Neural crest cell (in vitro differentiated cells): ENCODE measurements around the gene ANKRD1. TPM values are rescaled to one million over a fixed set of nuclear protein-coding genes. Genes with fewer than 3 reads are reported as not detected.

Experiments used
- DNase-seq: peaks from one replicate; pipeline ENCODE4 v3.0.0; 2021; ENCODE audit warnings: low read depth, mixed read lengths, low spot score
- H3K27ac Mint-ChIP-seq: one replicate; pipeline ENCODE4 v1.8.0; 2021; ENCODE audit warnings: mild to moderate bottlenecking, mixed read lengths; ENCODE audit not compliant: unreplicated experiment
- H3K27me3 Mint-ChIP-seq: 2 replicates; pipeline ENCODE4 v1.8.0; 2021; ENCODE audit warnings: low read depth, mild to moderate bottlenecking, mixed read lengths
- H3K36me3 Mint-ChIP-seq: 2 replicates; pipeline ENCODE4 v1.8.0; 2021; ENCODE audit warnings: low read depth, mild to moderate bottlenecking, mixed read lengths
- H3K4me1 Mint-ChIP-seq: 2 replicates; pipeline ENCODE4 v1.8.0; 2021; ENCODE audit warnings: mixed read lengths
- H3K4me3 Mint-ChIP-seq: one replicate; pipeline ENCODE4 v1.8.0; 2021; ENCODE audit warnings: mild to moderate bottlenecking, mixed read lengths
- H3K9me3 Mint-ChIP-seq: 2 replicates; pipeline ENCODE4 v1.8.0; 2021; ENCODE audit warnings: mixed read lengths
- CTCF ChIP-seq: fragments of 200-600 bp; sonication (generic); conservative IDR thresholded peaks from 2 replicates; pipeline ENCODE4 v1.5.0; 2021; ENCODE audit warnings: antibody characterized with exemption, mild to moderate bottlenecking
- total RNA-seq: library from RNA; stranded (reverse); gene quantifications from 2 replicates; pipeline ENCODE4 v1.2.1, GENCODE V29; 2021

ANKRD1 gene
- total RNA-seq, 1 donor from 2014 or later, result not detected

DNA sequence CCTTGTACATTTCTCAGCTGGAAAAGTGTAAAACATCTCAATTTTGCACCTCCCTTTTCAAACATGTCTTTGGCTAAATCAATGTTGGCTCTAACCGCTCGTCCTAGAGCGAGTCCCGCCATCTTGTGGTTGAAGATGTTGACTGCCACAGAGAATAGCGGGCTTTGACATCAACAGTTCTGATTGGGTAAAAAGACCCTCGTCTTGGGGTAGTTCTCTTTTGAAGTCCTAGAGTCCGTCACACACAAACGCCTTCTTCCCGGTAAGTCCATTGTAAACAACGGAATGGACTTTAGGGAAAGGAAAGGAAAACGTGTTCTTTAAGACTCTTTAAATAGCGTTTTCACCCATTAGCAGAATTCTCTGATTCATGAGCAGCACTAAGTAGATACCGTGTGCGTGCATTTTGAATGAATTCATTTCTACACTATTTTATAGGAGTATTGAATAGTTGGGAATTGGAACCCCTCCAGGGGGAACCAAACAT lies 49.6 kb downstream of the ANKRD1 start:
- peak overlapping the region; percentile 93 for H3K27ac Mint-ChIP-seq

GRCh38 chr10:90866050-90866598 lies 54.8 kb downstream of the ANKRD1 start:
- Mint-ChIP-seq H3K4me3 (no peak overlapping the region), H3K27ac (no peak overlapping the region), H3K27me3 (peaks cover 86% of the 10 kb centered on the region), H3K4me1 (peaks cover 5% of the 10 kb centered on the region), H3K9me3 (peaks cover 8% of the 10 kb centered on the region), H3K36me3 (peaks cover 4% of the 10 kb centered on the region)
- TF ChIP-seq CTCF, result no peak
- no peak for DNase-seq

More for the DNA sequence above, 49.6 kb downstream of the ANKRD1 start:
- TF ChIP-seq CTCF, result peak; percentile 70
- Mint-ChIP-seq H3K4me3 (peak overlapping the region; percentile 98), H3K9me3 (peaks cover 10% of the 10 kb centered on the region), H3K27me3 (peaks cover 40% of the 10 kb centered on the region), H3K4me1 (peaks cover 32% of the 10 kb centered on the region), H3K36me3 (peaks cover 4% of the 10 kb centered on the region)
- DNase-seq, result peak; percentile 54

- peaks cover 88% of the 10 kb centered on the region for H3K27me3 Mint-ChIP-seq
- no peaks in the 10 kb centered on the region for H3K4me1 Mint-ChIP-seq
- H3K9me3 Mint-ChIP-seq, result peaks cover 4% of the 10 kb centered on the region
- H3K27ac Mint-ChIP-seq, result no peak overlapping the region
- H3K36me3 Mint-ChIP-seq, result peaks cover 4% of the 10 kb centered on the region
- TF ChIP-seq CTCF, result peak; percentile 49
- no peak overlapping the region for H3K4me3 Mint-ChIP-seq
- no peak for DNase-seq
These were observed 55.5 kb downstream of the ANKRD1 start for GRCh38 chr10:90865401-90865800.

DNA sequence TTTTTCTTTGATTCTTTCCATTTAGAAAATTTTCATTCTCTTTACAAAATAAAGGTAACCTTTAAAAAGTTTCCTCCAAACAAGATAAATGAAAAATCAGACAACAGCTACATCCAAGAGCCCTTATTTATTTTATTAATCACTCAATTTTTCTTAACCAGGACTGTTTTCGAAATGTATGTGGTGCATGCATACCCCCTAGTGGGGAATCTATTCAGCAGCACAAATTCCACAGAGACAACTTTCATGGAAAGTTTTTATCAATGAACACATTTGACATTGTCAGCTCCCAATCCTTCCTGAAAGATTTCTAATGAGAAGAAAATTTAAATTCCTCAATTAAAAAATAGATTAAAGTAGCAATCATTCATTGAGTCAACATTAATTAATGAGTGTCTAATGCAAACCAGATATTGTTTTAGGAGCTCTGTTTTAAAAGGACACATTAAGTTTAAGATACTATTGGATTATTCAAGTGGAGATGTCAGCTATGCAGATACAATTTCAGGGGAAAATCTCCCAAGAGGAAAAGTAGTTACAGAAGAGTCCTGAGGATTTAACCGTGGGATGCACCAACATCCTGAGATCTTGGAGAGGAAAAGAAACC lies 57.9 kb downstream of the ANKRD1 start:
- peak; percentile 83 for TF ChIP-seq CTCF
- H3K27ac Mint-ChIP-seq, result no peak overlapping the region
- DNase-seq, result no peak
- H3K27me3 Mint-ChIP-seq, result peaks cover 94% of the 10 kb centered on the region
- H3K36me3 Mint-ChIP-seq, result no peaks in the 10 kb centered on the region
- peaks cover 3% of the 10 kb centered on the region for H3K4me1 Mint-ChIP-seq
- H3K4me3 Mint-ChIP-seq, result peak overlapping the region; percentile 31
- H3K9me3 Mint-ChIP-seq, result no peaks in the 10 kb centered on the region

Other genes with a start within 250 kb of the ANKRD1 start
- gene HTR7, start 63.0 kb downstream of the ANKRD1 start, total RNA-seq, result 0.09 TPM in 1 of 2 replicates, not detected in the other
- gene RPP30, start 49.1 kb downstream of the ANKRD1 start, total RNA-seq, result 59.6 and 63.7 TPM in 2 replicates